ENCODE measurements around the gene AGER. TPM values are rescaled to one million over a fixed set of nuclear protein-coding genes. Genes with fewer than 3 reads are reported as not detected.
A peak's percentile ranks its signal among the peaks of the same experiment; 100 is the strongest.

AGER gene
- total and polyA plus RNA-seq, 9 of the 15 experiments (the other 6 are each of a cell fraction or from before 2014, with no cell fraction given): 1.2 to 11.5 (median 4.1) TPM

- TF ChIP-seq PKNOX1 (IDR thresholded peaks at IDR 0.05): peak; percentile 100
- TF ChIP-seq SP2 (IDR thresholded peaks at IDR 0.05; ENCODE audit: extremely low read depth, low read depth, low read length, poor library complexity, severe bottlenecking): peak; percentile 86
- peak; percentile 97 for TF ChIP-seq ZBTB7A (IDR thresholded peaks at IDR 0.05; ENCODE audit: borderline replicate concordance, control insufficient read depth, low read depth, low read length)
- TF ChIP-seq TAF1 (IDR thresholded peaks at IDR 0.05; ENCODE audit: control insufficient read depth, extremely low read depth, insufficient read depth, low read length, severe bottlenecking): peak; percentile 54
- no peak for TF ChIP-seq CBX5 (IDR thresholded peaks at IDR 0.05; ENCODE audit: borderline replicate concordance, low read depth)
- TF ChIP-seq SPI1 (IDR thresholded peaks at IDR 0.05; ENCODE audit: borderline replicate concordance, low read depth, low read length): peak; percentile 41; the same call in 1 of the 2 replicates
- TF ChIP-seq ZKSCAN1 (IDR thresholded peaks at IDR 0.05; ENCODE audit: low read depth, low read length): no peak
- TF ChIP-seq SNIP1 (IDR thresholded peaks at IDR 0.05; ENCODE audit: low read depth): peak; percentile 50; the same call in 1 of the 2 replicates
- TF ChIP-seq JUND (IDR thresholded peaks at IDR 0.05; ENCODE audit: borderline replicate concordance, low read depth, low read length): 0 out of 2 replicates have a peak, but pooled peaks have one; percentile 22
- TF ChIP-seq JUND (tag; IDR thresholded peaks at IDR 0.05; ENCODE audit: borderline replicate concordance, low read depth, low read length): peak; percentile 23; the same call in 1 of the 3 replicates
- TF ChIP-seq MCM3 (IDR thresholded peaks at IDR 0.05): no peak
- no peak for TF ChIP-seq RAD51 (IDR thresholded peaks at IDR 0.05; ENCODE audit: borderline replicate concordance, low read depth)
- no peak for TF ChIP-seq BRF1 (IDR thresholded peaks at IDR 0.05; ENCODE audit: borderline replicate concordance, extremely low read depth, insufficient read length)
- peak; percentile 36 for TF ChIP-seq PCBP2 (IDR thresholded peaks at IDR 0.05; ENCODE audit: low read depth, low read length, poor library complexity, severe bottlenecking)
- TF ChIP-seq POLR2B (IDR thresholded peaks at IDR 0.05; ENCODE audit: low read depth, partially characterized antibody): peak; percentile 44
- TF ChIP-seq PCBP1 (IDR thresholded peaks at IDR 0.05; ENCODE audit: low read depth, low read length, poor library complexity, severe bottlenecking): peak; percentile 96
- TF ChIP-seq HSF4 (CRISPR knock-in tag; IDR thresholded peaks at IDR 0.05; ENCODE audit: borderline replicate concordance): no peak
- TF ChIP-seq SP1 (CRISPR knock-in tag; IDR thresholded peaks at IDR 0.05): peak; percentile 53; the same call in 1 of the 2 replicates
- TF ChIP-seq AFF4 (CRISPR knock-in tag; IDR thresholded peaks at IDR 0.05): 0 out of 2 replicates have a peak, but pooled peaks have one; percentile 35
- TF ChIP-seq COPS2 (conservative IDR thresholded peaks at IDR 0.05): no peak
- TF ChIP-seq CREB5 (CRISPR knock-in tag; IDR thresholded peaks at IDR 0.05): no peak
Observed at GRCh38 chr6:32175711-32176475, 8.2 kb downstream of the AGER start, which contains the start of gene AGPAT1 (continued).
